Fibroblast of pulmonary artery (primary cell): Measurements from ENCODE around the gene GLCCI1.

Experiments
- DNase-seq: peaks from one replicate; pipeline ENCODE4 v3.0.0-alpha.2; 2010; ENCODE audit warnings: low read depth
- H3K4me3 ChIP-seq: replicated peaks from 2 replicates; pipeline ENCODE4 v1.5.1; 2011; ENCODE audit warnings: low read depth, mild to moderate bottlenecking, control low read depth, low read length, moderate library complexity
- CTCF ChIP-seq: IDR thresholded peaks from 2 replicates; pipeline ENCODE4 v1.5.1; 2011; ENCODE audit warnings: mild to moderate bottlenecking, control low read depth, low read length, inconsistent platforms; ENCODE audit errors: missing control alignments

Gene GLCCI1

GRCh38 chr7:8134089-8134733 is 165.6 kb downstream of the GLCCI1 start:
- H3K4me3 ChIP-seq, result no peak overlapping the region
- no peak for DNase-seq
- TF ChIP-seq CTCF, result no peak

- TF ChIP-seq CTCF, result no peak
- DNase-seq, result no peak
- no peak overlapping the region for H3K4me3 ChIP-seq
Observed at GRCh38 chr7:8135417-8135816, 166.8 kb downstream of the GLCCI1 start.

- no peak for TF ChIP-seq CTCF
- no peak for DNase-seq
- no peak overlapping the region for H3K4me3 ChIP-seq
Observed at GRCh38 chr7:8136051-8136730, 167.6 kb downstream of the GLCCI1 start.
